22Rv1 (cell line): ENCODE measurements around the gene ATP2A3.

ENCODE experiments used
- ZFX ChIP-seq: fragments of 450-650 bp; IDR thresholded peaks from 2 replicates; pipeline ENCODE4 v1.6.1; 2017; ENCODE audit warnings: antibody characterized with exemption, borderline replicate concordance
- TF ChIP-seq, protein P1 (sequence below): fragments of 450-650 bp; IDR thresholded peaks from 2 replicates; pipeline ENCODE4 v1.5.1; 2017; ENCODE audit warnings: mild to moderate bottlenecking

DNA sequence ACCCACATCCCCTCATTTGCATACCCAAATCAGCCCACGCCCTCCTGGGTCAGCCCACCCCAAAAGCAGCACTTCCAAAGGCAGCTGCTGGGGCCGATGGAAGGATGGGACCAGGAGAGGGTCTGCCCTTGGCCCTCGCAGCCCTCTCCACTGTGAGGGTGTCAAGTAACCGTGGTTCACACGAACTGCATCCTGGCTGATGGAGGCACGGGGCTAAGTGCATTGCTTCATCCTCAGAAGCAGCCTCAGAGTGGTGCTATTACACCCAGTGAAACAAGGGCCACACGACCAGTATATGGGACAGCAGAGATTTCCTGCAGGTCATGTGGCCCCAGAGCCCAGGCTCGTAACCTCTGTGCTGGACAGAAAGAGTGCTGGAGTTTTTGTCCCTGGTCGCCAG lies 13.2 kb upstream of the ATP2A3 start:
- TF ChIP-seq, protein P1, sequence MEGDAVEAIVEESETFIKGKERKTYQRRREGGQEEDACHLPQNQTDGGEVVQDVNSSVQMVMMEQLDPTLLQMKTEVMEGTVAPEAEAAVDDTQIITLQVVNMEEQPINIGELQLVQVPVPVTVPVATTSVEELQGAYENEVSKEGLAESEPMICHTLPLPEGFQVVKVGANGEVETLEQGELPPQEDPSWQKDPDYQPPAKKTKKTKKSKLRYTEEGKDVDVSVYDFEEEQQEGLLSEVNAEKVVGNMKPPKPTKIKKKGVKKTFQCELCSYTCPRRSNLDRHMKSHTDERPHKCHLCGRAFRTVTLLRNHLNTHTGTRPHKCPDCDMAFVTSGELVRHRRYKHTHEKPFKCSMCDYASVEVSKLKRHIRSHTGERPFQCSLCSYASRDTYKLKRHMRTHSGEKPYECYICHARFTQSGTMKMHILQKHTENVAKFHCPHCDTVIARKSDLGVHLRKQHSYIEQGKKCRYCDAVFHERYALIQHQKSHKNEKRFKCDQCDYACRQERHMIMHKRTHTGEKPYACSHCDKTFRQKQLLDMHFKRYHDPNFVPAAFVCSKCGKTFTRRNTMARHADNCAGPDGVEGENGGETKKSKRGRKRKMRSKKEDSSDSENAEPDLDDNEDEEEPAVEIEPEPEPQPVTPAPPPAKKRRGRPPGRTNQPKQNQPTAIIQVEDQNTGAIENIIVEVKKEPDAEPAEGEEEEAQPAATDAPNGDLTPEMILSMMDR = no peak
- TF ChIP-seq ZFX = no peak
